SK-N-MC (cell line): ENCODE results near the gene BABAM2.

Experiments
- DNase-seq: peaks from one replicate; pipeline ENCODE4 v3.0.0-alpha.2; 2011; ENCODE audit warnings: low read depth, low spot score
- H3K27ac ChIP-seq: fragments of 200-600 bp; sonication (generic); 2 replicates; pipeline ENCODE4 v1.5.1; 2016; ENCODE audit warnings: mixed run types
- H3K36me3 ChIP-seq: fragments of 200-600 bp; sonication (generic); 2 replicates; pipeline ENCODE4 v1.6.1; 2017; ENCODE audit warnings: antibody characterized with exemption, low read length, mixed read lengths; ENCODE audit not compliant: insufficient read depth
- H3K4me3 ChIP-seq: fragments of 200-600 bp; sonication (generic); 2 replicates; pipeline ENCODE4 v1.5.1; 2016
- H3K9ac ChIP-seq: fragments of 200-600 bp; sonication (generic); 2 replicates; pipeline ENCODE4 v1.8.0; 2017; ENCODE audit warnings: mixed run types, mixed read lengths; ENCODE audit not compliant: insufficient read length
- H3K9me3 ChIP-seq: fragments of 200-600 bp; sonication (generic); 2 replicates; pipeline ENCODE4 v1.6.1; 2017; ENCODE audit warnings: low read depth, mild to moderate bottlenecking, antibody characterized with exemption, low read length, moderate library complexity, mixed read lengths
- EZH2 ChIP-seq: fragments of 200-600 bp; sonication (generic); IDR thresholded peaks from one replicate; pipeline ENCODE4 v1.6.1; 2017; ENCODE audit warnings: antibody characterized with exemption
- FOXP2 ChIP-seq: optimal IDR thresholded peaks from 2 replicates; pipeline ENCODE3; 2011; ENCODE audit warnings: mild to moderate bottlenecking, moderate library complexity; ENCODE audit not compliant: insufficient read depth; ENCODE audit errors: extremely low read length, control extremely low read depth
- POLR2AphosphoS5 ChIP-seq: IDR thresholded peaks from 2 replicates; pipeline ENCODE4 v1.6.1; 2012; ENCODE audit warnings: mild to moderate bottlenecking, low read depth, low read length, borderline replicate concordance

Gene BABAM2

GRCh38 chr2:28300485-28301341 lies 410.2 kb downstream of the BABAM2 start:
- H3K36me3 ChIP-seq: no peaks in the 10 kb centered on the region
- TF ChIP-seq EZH2 (no peak), POLR2AphosphoS5 (no peak)
- H3K9me3 ChIP-seq: no peaks in the 10 kb centered on the region
- no peak overlapping the region for H3K27ac ChIP-seq
- no peak for DNase-seq
- H3K4me3 ChIP-seq: no peak overlapping the region
- no peak overlapping the region for H3K9ac ChIP-seq

- DNase-seq: no peak
- Histone ChIP-seq H3K9ac (no peak overlapping the region), H3K9me3 (no peaks in the 10 kb centered on the region), H3K27ac (no peak overlapping the region), H3K36me3 (no peaks in the 10 kb centered on the region), H3K4me3 (no peak overlapping the region)
- no peak for TF ChIP-seq EZH2
- no peak for TF ChIP-seq POLR2AphosphoS5
- no peak for TF ChIP-seq FOXP2
These were observed 414.7 kb downstream of the BABAM2 start for GRCh38 chr2:28305202-28305601.

- Histone ChIP-seq H3K9me3 (no peaks in the 10 kb centered on the region), H3K36me3 (no peaks in the 10 kb centered on the region), H3K4me3 (no peak overlapping the region), H3K9ac (no peak overlapping the region), H3K27ac (no peak overlapping the region)
- no peak for DNase-seq
- TF ChIP-seq EZH2: no peak
- TF ChIP-seq POLR2AphosphoS5: no peak
- TF ChIP-seq FOXP2: no peak
These were observed 419.6 kb downstream of the BABAM2 start for GRCh38 chr2:28310107-28310506.

GRCh38 chr2:28311660-28312249 lies 421.2 kb downstream of the BABAM2 start:
- Histone ChIP-seq H3K27ac (no peak overlapping the region), H3K9me3 (no peaks in the 10 kb centered on the region), H3K4me3 (no peak overlapping the region), H3K9ac (no peak overlapping the region), H3K36me3 (no peaks in the 10 kb centered on the region)
- DNase-seq: no peak
- TF ChIP-seq FOXP2 (no peak), POLR2AphosphoS5 (no peak), EZH2 (no peak)

GRCh38 chr2:28312307-28313219 lies 422.0 kb downstream of the BABAM2 start:
- H3K27ac ChIP-seq: no peak overlapping the region

GRCh38 chr2:28313220-28313784 lies 422.8 kb downstream of the BABAM2 start:
- Histone ChIP-seq H3K27ac (no peak overlapping the region), H3K9ac (no peak overlapping the region), H3K4me3 (no peak overlapping the region), H3K36me3 (no peaks in the 10 kb centered on the region), H3K9me3 (no peaks in the 10 kb centered on the region)
- no peak for TF ChIP-seq FOXP2
- no peak for TF ChIP-seq POLR2AphosphoS5
- DNase-seq: no peak

More at GRCh38 chr2:28312307-28313219, 422.0 kb downstream of the BABAM2 start:
- Histone ChIP-seq H3K9ac (no peak overlapping the region), H3K4me3 (no peak overlapping the region), H3K9me3 (no peaks in the 10 kb centered on the region), H3K36me3 (no peaks in the 10 kb centered on the region)
- TF ChIP-seq EZH2: no peak
- no peak for TF ChIP-seq POLR2AphosphoS5
- TF ChIP-seq FOXP2: no peak
- DNase-seq: no peak

GRCh38 chr2:28314968-28315367 lies 424.4 kb downstream of the BABAM2 start:
- H3K27ac ChIP-seq: no peak overlapping the region
- H3K9ac ChIP-seq: no peak overlapping the region
- TF ChIP-seq POLR2AphosphoS5 (no peak), FOXP2 (no peak), EZH2 (no peak)
- DNase-seq: no peak
- H3K4me3 ChIP-seq: no peak overlapping the region
- H3K9me3 ChIP-seq: no peaks in the 10 kb centered on the region
- no peaks in the 10 kb centered on the region for H3K36me3 ChIP-seq
